22Rv1 (cell line): Measurements from ENCODE around the gene DHRS1.

ENCODE experiments used
- ZFX ChIP-seq: fragments of 450-650 bp; IDR thresholded peaks from 2 replicates; pipeline ENCODE4 v1.6.1; 2017; ENCODE audit warnings: antibody characterized with exemption, borderline replicate concordance
- TF ChIP-seq, protein P1 (sequence below): fragments of 450-650 bp; IDR thresholded peaks from 2 replicates; pipeline ENCODE4 v1.5.1; 2017; ENCODE audit warnings: mild to moderate bottlenecking

DNA sequence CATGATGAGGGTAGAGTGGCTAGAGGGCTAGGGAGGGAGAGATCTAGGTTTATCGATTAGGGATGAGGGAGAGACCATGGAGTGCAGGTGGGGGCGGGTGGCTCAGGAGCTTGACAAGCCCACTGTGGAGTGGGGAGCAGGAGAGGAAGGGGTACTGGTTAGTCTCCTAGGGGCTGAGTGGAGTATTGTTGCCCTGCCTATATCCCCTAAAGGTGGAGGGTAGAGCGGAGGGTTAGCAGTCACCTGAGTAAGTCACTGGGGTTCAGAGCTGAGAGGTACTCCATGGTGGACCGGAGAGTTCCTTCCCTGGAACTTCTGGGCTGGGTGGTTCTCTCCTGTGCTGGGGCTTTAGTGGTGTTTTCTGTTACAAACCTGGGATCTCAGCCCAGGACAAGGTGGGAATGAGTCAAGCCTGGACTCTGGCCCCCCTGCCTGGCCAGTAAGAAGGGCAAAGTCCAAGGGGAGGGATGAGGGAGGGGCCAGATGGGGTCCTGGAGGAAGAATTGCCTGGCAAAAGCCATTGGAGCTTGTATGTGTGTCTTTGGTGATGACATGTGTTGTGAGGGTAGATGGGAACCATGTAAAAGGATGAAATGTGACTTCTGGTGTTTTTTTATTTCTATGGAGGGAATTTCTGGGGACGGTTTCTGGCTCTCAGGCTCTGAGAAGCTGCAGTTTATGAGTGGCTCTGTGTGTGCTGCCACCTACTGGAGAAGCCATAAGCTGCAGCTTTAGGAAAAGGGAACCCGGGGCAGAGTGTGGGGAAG is 8.2 kb upstream of the DHRS1 start, which contains the start of gene CIDEB:
- TF ChIP-seq, protein P1, sequence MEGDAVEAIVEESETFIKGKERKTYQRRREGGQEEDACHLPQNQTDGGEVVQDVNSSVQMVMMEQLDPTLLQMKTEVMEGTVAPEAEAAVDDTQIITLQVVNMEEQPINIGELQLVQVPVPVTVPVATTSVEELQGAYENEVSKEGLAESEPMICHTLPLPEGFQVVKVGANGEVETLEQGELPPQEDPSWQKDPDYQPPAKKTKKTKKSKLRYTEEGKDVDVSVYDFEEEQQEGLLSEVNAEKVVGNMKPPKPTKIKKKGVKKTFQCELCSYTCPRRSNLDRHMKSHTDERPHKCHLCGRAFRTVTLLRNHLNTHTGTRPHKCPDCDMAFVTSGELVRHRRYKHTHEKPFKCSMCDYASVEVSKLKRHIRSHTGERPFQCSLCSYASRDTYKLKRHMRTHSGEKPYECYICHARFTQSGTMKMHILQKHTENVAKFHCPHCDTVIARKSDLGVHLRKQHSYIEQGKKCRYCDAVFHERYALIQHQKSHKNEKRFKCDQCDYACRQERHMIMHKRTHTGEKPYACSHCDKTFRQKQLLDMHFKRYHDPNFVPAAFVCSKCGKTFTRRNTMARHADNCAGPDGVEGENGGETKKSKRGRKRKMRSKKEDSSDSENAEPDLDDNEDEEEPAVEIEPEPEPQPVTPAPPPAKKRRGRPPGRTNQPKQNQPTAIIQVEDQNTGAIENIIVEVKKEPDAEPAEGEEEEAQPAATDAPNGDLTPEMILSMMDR = peak; percentile 98
- no peak for TF ChIP-seq ZFX
